Fibroblast of lung (primary cell): ENCODE measurements around the gene ACKR2. TPM values are rescaled to one million over a fixed set of nuclear protein-coding genes. Genes with fewer than 3 reads are reported as not detected.
"Not testable (repeated sequence)": the region's sequence is repeated elsewhere in the genome, so short reads cannot be mapped to it uniquely, and the experiment has no call there.

Source experiments
- DNase-seq, 2 donors: peaks; one replicate each; pipeline versions ENCODE4 v3.0.0 to v3.0.0-alpha.2; 2010; ENCODE audit warnings: low read depth in 2 of 2
- H2AFZ ChIP-seq: 2 replicates; pipeline ENCODE4 v1.5.1; 2012; ENCODE audit warnings: low read length, control low read depth, inconsistent platforms
- H3K27ac ChIP-seq: 2 replicates; pipeline ENCODE4 v1.5.1; 2011; ENCODE audit warnings: low read length, control low read depth; ENCODE audit not compliant: insufficient read depth
- H3K27me3 ChIP-seq: 2 replicates; pipeline ENCODE4 v1.5.1; 2011; ENCODE audit warnings: mild to moderate bottlenecking, low read length; ENCODE audit not compliant: control insufficient read depth, insufficient read depth
- H3K36me3 ChIP-seq: 2 replicates; pipeline ENCODE4 v1.5.1; 2011; ENCODE audit warnings: low read length; ENCODE audit not compliant: control insufficient read depth, insufficient read depth
- H3K4me1 ChIP-seq: 2 replicates; pipeline ENCODE4 v1.5.1; 2011; ENCODE audit warnings: low read length; ENCODE audit not compliant: control insufficient read depth, insufficient read depth; ENCODE audit errors: extremely low read depth
- H3K4me2 ChIP-seq: 2 replicates; pipeline ENCODE4 v1.5.1; 2011; ENCODE audit warnings: low read length, control low read depth; ENCODE audit not compliant: insufficient read depth; ENCODE audit errors: extremely low read depth
- H3K4me3 ChIP-seq, 4 experiments: fragments of 200-600 bp in 1 of 4; sonication (generic) in 1 of 4; replicated peaks in 1 of 4; 2 replicates each; pipeline ENCODE4 v1.5.1; 2011 to 2016; ENCODE audit warnings: low read length in 4 of 4, low read depth in 3 of 4, mild to moderate bottlenecking in 3 of 4, control low read depth in 2 of 4, inconsistent platforms in 1 of 4, mixed read lengths in 1 of 4; ENCODE audit not compliant: insufficient read depth in 1 of 4; ENCODE audit errors: control extremely low read depth in 1 of 4
- H3K79me2 ChIP-seq: 2 replicates; pipeline ENCODE4 v1.5.1; 2012; ENCODE audit warnings: mild to moderate bottlenecking, low read length, inconsistent platforms; ENCODE audit not compliant: control insufficient read depth, insufficient read depth
- H3K9ac ChIP-seq: 2 replicates; pipeline ENCODE4 v1.5.1; 2011; ENCODE audit warnings: mild to moderate bottlenecking, low read length, control low read depth; ENCODE audit not compliant: insufficient read depth
- H3K9me3 ChIP-seq: 2 replicates; pipeline ENCODE4 v1.5.1; 2012; ENCODE audit warnings: low read depth, low read length; ENCODE audit not compliant: control insufficient read depth, insufficient read depth
- H4K20me1 ChIP-seq: 2 replicates; pipeline ENCODE4 v1.5.1; 2011; ENCODE audit warnings: low read length; ENCODE audit not compliant: control insufficient read depth, insufficient read depth; ENCODE audit errors: extremely low read depth
- CTCF ChIP-seq, 2 donors: IDR thresholded peaks in 1 of 2; conservative IDR thresholded peaks in 1 of 2; 1 replicate in 1 of 2; 2 replicates in 1 of 2; pipeline ENCODE4 v1.5.1; 2011 to 2012; ENCODE audit warnings: low read length in 2 of 2, control low read depth in 1 of 2, inconsistent platforms in 1 of 2, low read depth in 1 of 2, mild to moderate bottlenecking in 1 of 2
- EZH2 ChIP-seq: IDR thresholded peaks from 2 replicates; pipeline ENCODE4 v1.5.1; 2012; ENCODE audit warnings: low read length, control low read depth, mild to moderate bottlenecking; ENCODE audit errors: missing control alignments
- polyA plus RNA-seq, 2 donors: library from polyadenylated mRNA; depleted of rRNA in 1 of 2; stranded (reverse) in 1 of 2; unstranded in 1 of 2; fragments of >200 nt; gene quantifications; 2 replicates each; pipeline ENCODE4 v1.2.1, GENCODE V29; 2011 to 2012; ENCODE audit warnings: missing spikeins in 1 of 2
- total RNA-seq: library from RNA; depleted of rRNA; stranded (reverse); fragments of >200 nt; gene quantifications from 2 replicates; pipeline ENCODE4 v1.2.1, GENCODE V29; 2014

The ACKR2 gene
- total and polyA plus RNA-seq, 2 donors (not counting 1 experiment from before 2014, with no cell fraction given): under 0.01 to 0.19 TPM

DNA sequence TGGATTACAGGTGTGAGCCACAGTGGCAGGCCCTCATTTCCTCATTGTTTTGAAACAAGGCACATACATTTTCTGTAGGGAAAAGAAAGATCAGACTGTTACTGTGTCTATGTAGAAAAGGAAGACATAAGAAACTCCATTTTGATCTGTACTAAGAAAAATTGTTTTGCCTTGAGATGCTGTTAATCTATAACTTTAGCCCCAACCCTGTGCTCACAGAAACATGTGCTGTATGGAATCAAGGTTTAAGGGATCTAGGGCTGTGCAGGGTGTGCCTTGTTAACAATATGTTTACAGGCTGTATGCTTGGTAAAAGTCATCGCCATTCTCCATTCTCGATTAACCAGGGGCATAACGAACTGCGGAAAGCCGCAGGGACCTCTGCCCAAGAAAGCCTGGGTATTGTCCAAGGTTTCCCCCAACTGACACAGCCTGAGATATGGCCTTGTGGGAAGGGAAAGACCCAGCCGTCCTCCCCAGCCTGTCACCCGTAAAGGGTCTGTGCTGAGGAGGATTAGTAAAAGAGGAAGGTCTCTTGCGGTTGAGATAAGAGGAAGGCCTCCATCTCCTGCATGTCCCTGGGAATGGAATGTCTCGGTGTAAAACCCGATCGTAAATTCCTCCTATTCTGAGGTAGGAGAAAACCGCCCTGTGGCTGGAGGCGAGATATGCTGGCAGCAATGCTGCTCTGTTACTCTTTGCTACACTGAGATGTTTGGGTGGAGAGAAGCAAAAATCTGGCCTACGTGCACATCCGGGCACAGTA is 2.1 kb downstream of the ACKR2 start:
- H4K20me1 ChIP-seq, H2AFZ ChIP-seq, H3K4me3 ChIP-seq, H3K27ac ChIP-seq, DNase-seq, H3K9ac ChIP-seq, H3K79me2 ChIP-seq, H3K4me2 ChIP-seq, H3K36me3 ChIP-seq, H3K27me3 ChIP-seq, H3K9me3 ChIP-seq, H3K4me1 ChIP-seq: not testable (repeated sequence)

DNA sequence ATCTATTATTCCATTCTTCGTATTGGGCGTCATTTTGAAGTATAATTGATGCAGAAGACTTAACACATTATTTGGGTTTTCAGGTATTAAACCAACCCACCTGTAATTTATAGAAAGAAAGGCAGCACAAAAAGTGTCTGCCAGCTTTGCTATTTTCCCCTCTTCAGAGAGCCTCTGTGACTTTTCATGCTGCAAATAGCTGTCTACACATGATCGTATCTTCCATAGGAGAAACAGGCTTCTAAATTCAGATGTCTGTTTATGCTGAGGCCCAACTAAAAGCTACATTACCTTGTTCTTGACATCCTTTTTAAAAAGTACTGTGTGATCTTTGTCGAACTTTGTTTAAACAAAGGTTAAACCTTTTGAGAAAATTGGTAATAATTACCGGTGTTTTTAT is 5.0 kb downstream of the ACKR2 start:
- H3K9me3 ChIP-seq: no peaks in the 10 kb centered on the region
- no peak overlapping the region for H3K27ac ChIP-seq
- H2AFZ ChIP-seq: no peak overlapping the region
- no peaks in the 10 kb centered on the region for H4K20me1 ChIP-seq
- no peaks in the 10 kb centered on the region for H3K36me3 ChIP-seq
- H3K4me2 ChIP-seq: no peak overlapping the region
- H3K27me3 ChIP-seq: peaks cover 2% of the 10 kb centered on the region
- no peak for DNase-seq
- no peak overlapping the region for H3K4me3 ChIP-seq
- H3K9ac ChIP-seq: no peak overlapping the region
- H3K4me1 ChIP-seq: no peaks in the 10 kb centered on the region
- H3K79me2 ChIP-seq: no peaks in the 10 kb centered on the region
- TF ChIP-seq CTCF (conservative IDR thresholded peaks at IDR 0.05 in 1 of 2, IDR thresholded peaks at IDR 0.05 in 1 of 2; ENCODE audit: low read depth in 1 of 2, low read length in 2 of 2) (no peak), EZH2 (no peak)

GRCh38 chr3:42814914-42815507 is 5.8 kb downstream of the ACKR2 start:
- Histone ChIP-seq H3K79me2 (no peaks in the 10 kb centered on the region), H4K20me1 (no peaks in the 10 kb centered on the region), H3K9ac (no peak overlapping the region), H3K27ac (no peak overlapping the region), H3K27me3 (peaks cover 2% of the 10 kb centered on the region), H3K4me1 (no peaks in the 10 kb centered on the region), H3K4me2 (no peak overlapping the region), H3K9me3 (no peaks in the 10 kb centered on the region), H2AFZ (no peak overlapping the region), H3K4me3 (no peak overlapping the region), H3K36me3 (no peaks in the 10 kb centered on the region)
- DNase-seq: no peak
- TF ChIP-seq EZH2 (no peak), CTCF (conservative IDR thresholded peaks at IDR 0.05 in 1 of 2, IDR thresholded peaks at IDR 0.05 in 1 of 2; ENCODE audit: low read depth in 1 of 2, low read length in 2 of 2) (no peak)
